ENCODE results near the gene MINAR1.

The MINAR1 gene

GRCh38 chr15:79463043-79463780 is 31.1 kb downstream of the MINAR1 start:
- DNase-seq (ENCODE audit: low spot score) = no peak

- no peak for DNase-seq (ENCODE audit: low spot score)
These were observed 31.7 kb downstream of the MINAR1 start for GRCh38 chr15:79463781-79464270.

GRCh38 chr15:79466488-79466887 is 34.4 kb downstream of the MINAR1 start:
- no peak for DNase-seq (ENCODE audit: low spot score)

GRCh38 chr15:79467865-79468586 is 35.9 kb downstream of the MINAR1 start:
- no peak for DNase-seq (ENCODE audit: low spot score)

GRCh38 chr15:79472446-79472845 is 40.3 kb downstream of the MINAR1 start:
- DNase-seq (ENCODE audit: low spot score) = no peak

GRCh38 chr15:79474252-79474651 is 42.1 kb downstream of the MINAR1 start:
- no peak for DNase-seq (ENCODE audit: low spot score)

GRCh38 chr15:79475306-79475705 is 43.2 kb downstream of the MINAR1 start:
- DNase-seq (ENCODE audit: low spot score) = no peak

GRCh38 chr15:79478108-79478507 is 46.0 kb downstream of the MINAR1 start:
- no peak for DNase-seq (ENCODE audit: low spot score)

GRCh38 chr15:79479616-79480015 is 47.5 kb downstream of the MINAR1 start:
- DNase-seq (ENCODE audit: low spot score) = no peak

- no peak for DNase-seq (ENCODE audit: low spot score)
These were observed 49.7 kb downstream of the MINAR1 start for GRCh38 chr15:79481793-79482192.

All from SW480 (cell line).